GM23338 (cell line): ENCODE measurements around the gene THSD4. TPM values are rescaled to one million over a fixed set of nuclear protein-coding genes. Genes with fewer than 3 reads are reported as not detected.

Experiments
- ATAC-seq: fragments of 200-7000 bp; cut with Tn5 transposase; 3 replicates; pipeline ENCODE4 v1.9.1; 2020
- DNase-seq: peaks from one replicate; pipeline ENCODE4 v3.0.0-alpha.2; 2015; ENCODE audit warnings: low spot score
- H2AFZ ChIP-seq: fragments of 200-600 bp; sonication (generic); 2 replicates; pipeline ENCODE4 v1.8.0; 2016; ENCODE audit warnings: antibody characterized with exemption, mild to moderate bottlenecking, moderate library complexity
- H3F3A ChIP-seq: fragments of 200-600 bp; sonication (generic); replicated peaks from 2 replicates; pipeline ENCODE4 v1.8.0; 2017; ENCODE audit warnings: antibody characterized with exemption, mixed run types, low read depth
- H3K27ac ChIP-seq: fragments of 200-600 bp; sonication (generic); 2 replicates; pipeline ENCODE4 v1.6.1; 2016; ENCODE audit warnings: low read depth
- H3K27me3 ChIP-seq: fragments of 200-600 bp; sonication (generic); 2 replicates; pipeline ENCODE4 v1.8.0; 2016; ENCODE audit warnings: mild to moderate bottlenecking, mixed run types, moderate library complexity; ENCODE audit not compliant: insufficient read depth
- H3K36me3 ChIP-seq: fragments of 200-600 bp; sonication (generic); 2 replicates; pipeline ENCODE4 v1.8.0; 2016; ENCODE audit warnings: mild to moderate bottlenecking; ENCODE audit not compliant: insufficient read depth
- H3K4me1 ChIP-seq: fragments of 200-600 bp; sonication (generic); 2 replicates; pipeline ENCODE4 v1.8.0; 2016; ENCODE audit warnings: mild to moderate bottlenecking, moderate library complexity; ENCODE audit not compliant: insufficient read depth
- H3K4me2 ChIP-seq: fragments of 200-600 bp; sonication (generic); 2 replicates; pipeline ENCODE4 v1.7.1; 2017; ENCODE audit warnings: mixed run types
- H3K4me3 ChIP-seq: fragments of 200-600 bp; sonication (generic); 2 replicates; pipeline ENCODE4 v1.6.1; 2016; ENCODE audit warnings: mixed run types
- H3K79me2 ChIP-seq: fragments of 200-600 bp; sonication (generic); replicated peaks from 2 replicates; pipeline ENCODE4 v1.8.0; 2017; ENCODE audit warnings: mild to moderate bottlenecking; ENCODE audit not compliant: insufficient read depth
- H3K9me2 ChIP-seq: fragments of 200-600 bp; sonication (generic); 2 replicates; pipeline ENCODE4 v1.8.0; 2017; ENCODE audit not compliant: insufficient read depth
- H4K20me1 ChIP-seq: fragments of 200-600 bp; sonication (generic); replicated peaks from 2 replicates; pipeline ENCODE4 v1.8.0; 2017; ENCODE audit warnings: mild to moderate bottlenecking; ENCODE audit not compliant: insufficient read depth
- H3K27ac Mint-ChIP-seq: 2 replicates; pipeline ENCODE4 v1.8.0; 2020; ENCODE audit warnings: inconsistent platforms, mild to moderate bottlenecking, moderate library complexity, mixed read lengths
- H3K27me3 Mint-ChIP-seq: 3 replicates; pipeline ENCODE4 v1.8.0; 2022; ENCODE audit warnings: low read depth, mild to moderate bottlenecking, moderate library complexity, mixed read lengths, inconsistent platforms; ENCODE audit not compliant: insufficient read depth, poor library complexity
- H3K36me3 Mint-ChIP-seq: 3 replicates; pipeline ENCODE4 v1.8.0; 2021; ENCODE audit warnings: low read depth, mild to moderate bottlenecking, inconsistent platforms, moderate library complexity, mixed read lengths
- H3K4me1 Mint-ChIP-seq: 3 replicates; pipeline ENCODE4 v1.8.0; 2020; ENCODE audit warnings: mild to moderate bottlenecking, inconsistent platforms, mixed read lengths
- H3K4me3 Mint-ChIP-seq: 3 replicates; pipeline ENCODE4 v1.8.0; 2021; ENCODE audit warnings: moderate library complexity, mild to moderate bottlenecking, inconsistent platforms, mixed read lengths
- H3K9me3 Mint-ChIP-seq: 3 replicates; pipeline ENCODE4 v1.8.0; 2020; ENCODE audit warnings: moderate library complexity, mild to moderate bottlenecking, inconsistent platforms, mixed read lengths
- CREB1 ChIP-seq: fragments of 250-450 bp; sonication (Bioruptor Pico); IDR thresholded peaks from 2 replicates; pipeline ENCODE4 v1.5.0; 2020; ENCODE audit warnings: low read depth, mild to moderate bottlenecking, moderate library complexity
- EZH2 ChIP-seq: fragments of 200-600 bp; sonication (generic); IDR thresholded peaks from one replicate; pipeline ENCODE4 v1.8.0; 2017; ENCODE audit warnings: antibody characterized with exemption, mild to moderate bottlenecking, low read depth; ENCODE audit not compliant: unreplicated experiment
- EZH2phosphoT487 ChIP-seq: fragments of 200-600 bp; sonication (generic); IDR thresholded peaks from one replicate; pipeline ENCODE4 v1.8.1; 2018; ENCODE audit warnings: antibody characterized with exemption; ENCODE audit not compliant: unreplicated experiment
- POLR2AphosphoS5 ChIP-seq: IDR thresholded peaks from 2 replicates; pipeline ENCODE4 v1.6.1; 2016; ENCODE audit warnings: antibody characterized with exemption, low read depth
- REST ChIP-seq: IDR thresholded peaks from one replicate; pipeline ENCODE4 v1.6.1; 2018; ENCODE audit warnings: antibody characterized with exemption; ENCODE audit not compliant: unreplicated experiment
- STAT1 ChIP-seq: IDR thresholded peaks from one replicate; pipeline ENCODE4 v1.6.1; 2016; ENCODE audit warnings: antibody characterized with exemption; ENCODE audit not compliant: unreplicated experiment
- ZNF114 ChIP-seq: fragments of 250-450 bp; sonication (Bioruptor Pico); IDR thresholded peaks from 2 replicates; pipeline ENCODE4 v1.5.0; 2020; ENCODE audit warnings: mild to moderate bottlenecking, moderate library complexity
- ZNF331 ChIP-seq: fragments of 250-450 bp; sonication (Bioruptor Pico); IDR thresholded peaks from 2 replicates; pipeline ENCODE4 v1.5.0; 2020; ENCODE audit warnings: low read depth, mild to moderate bottlenecking, moderate library complexity
- polyA plus RNA-seq: library from polyadenylated mRNA; unstranded; fragments of >200 nt; fragmentation: Nextera tagmentation; extraction: Ambion mirVana; gene quantifications from 2 replicates; pipeline ENCODE4 v1.2.1, GENCODE V29; 2016
- total RNA-seq: library from RNA; depleted of rRNA; stranded (reverse); fragments of >200 nt; shearing (Covaris generic); gene quantifications from 2 replicates; pipeline ENCODE4 v1.2.3, GENCODE V29; 2014
- TF ChIP-seq, protein P1 (sequence below): IDR thresholded peaks from 2 replicates; pipeline ENCODE4 v1.6.1; 2016; ENCODE audit warnings: antibody characterized with exemption
- TF ChIP-seq, protein P2 (sequence below), 2 experiments: fragments of 200-600 bp in 1 of 2; sonication (generic) in 1 of 2; conservative IDR thresholded peaks; 2 replicates each; pipeline versions ENCODE4 v1.5.1 to v1.6.1; 2016 to 2017; ENCODE audit warnings: antibody characterized with exemption in 2 of 2, low read depth in 2 of 2, mild to moderate bottlenecking in 2 of 2, moderate library complexity in 1 of 2

THSD4 gene
- total and polyA plus RNA-seq, 2 experiments from 2014 or later = 2.0 to 7.4 TPM

DNA sequence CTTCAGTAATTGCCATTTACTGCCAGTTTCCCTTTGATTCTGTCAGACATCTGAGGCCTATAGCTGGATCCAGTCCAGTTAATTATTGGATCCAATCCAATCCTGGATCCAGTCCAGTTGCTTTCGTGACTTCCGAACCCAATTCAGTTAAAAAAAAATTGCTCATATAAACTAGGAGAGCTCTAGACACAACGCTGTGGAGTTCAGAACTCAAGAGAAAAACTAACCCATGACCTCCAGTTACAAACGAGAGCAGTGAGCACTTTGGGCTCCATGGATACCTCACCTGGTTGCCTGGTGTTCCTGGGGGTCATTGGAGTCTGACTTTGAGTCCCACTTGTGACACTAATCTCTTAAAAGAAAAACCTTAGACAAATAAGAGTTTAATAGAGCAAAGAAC, 269.8 kb downstream of the THSD4 start:
- Histone ChIP-seq H3K36me3 (no peaks in the 10 kb centered on the region), H3K79me2 (no peaks in the 10 kb centered on the region), H3K4me1 (peaks cover 47% of the 10 kb centered on the region), H3F3A (peaks cover 7% of the 10 kb centered on the region), H2AFZ (no peak overlapping the region), H4K20me1 (no peaks in the 10 kb centered on the region), H3K4me3 (no peak overlapping the region), H3K27ac (no peak overlapping the region), H3K4me2 (peak overlapping the region; percentile 57; the same call in 1 of the 2 replicates), H3K27me3 (no peaks in the 10 kb centered on the region), H3K9me2 (0 out of 2 replicates have a peak, but pooled peaks cover 3% of the 10 kb centered on the region)
- TF ChIP-seq ZNF114 (CRISPR knock-in tag) (no peak), CREB1 (CRISPR knock-in tag) (no peak), EZH2phosphoT487 (no peak), STAT1 (no peak), REST (no peak)
- DNase-seq (no peak), ATAC-seq (no peak)
- Mint-ChIP-seq H3K27ac (no peak overlapping the region; the same call in 1 of the 2 replicates), H3K9me3 (peaks cover 4% of the 10 kb centered on the region; the same call in 1 of the 3 replicates), H3K4me3 (peak overlapping the region; percentile 23; the same call in 2 of the 3 replicates), H3K4me1 (peaks cover 61% of the 10 kb centered on the region), H3K36me3 (peaks cover 10% of the 10 kb centered on the region; the same call in 2 of the 3 replicates), H3K27me3 (peaks cover 12% of the 10 kb centered on the region)

- Mint-ChIP-seq H3K27me3 (peaks cover 12% of the 10 kb centered on the region), H3K4me3 (no peak overlapping the region), H3K36me3 (peaks cover 10% of the 10 kb centered on the region; the same call in 2 of the 3 replicates), H3K27ac (no peak overlapping the region; the same call in 1 of the 2 replicates), H3K9me3 (peaks cover 4% of the 10 kb centered on the region; the same call in 1 of the 3 replicates), H3K4me1 (peaks cover 61% of the 10 kb centered on the region)
- H3K36me3 ChIP-seq = no peaks in the 10 kb centered on the region
- H3K27me3 ChIP-seq = no peaks in the 10 kb centered on the region
- H3K79me2 ChIP-seq = no peaks in the 10 kb centered on the region
- no peak for ATAC-seq
- H3K27ac ChIP-seq = peak overlapping the region; percentile 67
- no peak overlapping the region for H3K4me3 ChIP-seq
- peaks cover 47% of the 10 kb centered on the region for H3K4me1 ChIP-seq
- no peaks in the 10 kb centered on the region for H4K20me1 ChIP-seq
- DNase-seq = no peak
- H3F3A ChIP-seq = peaks cover 7% of the 10 kb centered on the region
- peak overlapping the region; percentile 57 for H3K4me2 ChIP-seq
- H2AFZ ChIP-seq = no peak overlapping the region
- 0 out of 2 replicates have a peak, but pooled peaks cover 3% of the 10 kb centered on the region for H3K9me2 ChIP-seq
- TF ChIP-seq ZNF331 = no peak
- TF ChIP-seq, protein P1, sequence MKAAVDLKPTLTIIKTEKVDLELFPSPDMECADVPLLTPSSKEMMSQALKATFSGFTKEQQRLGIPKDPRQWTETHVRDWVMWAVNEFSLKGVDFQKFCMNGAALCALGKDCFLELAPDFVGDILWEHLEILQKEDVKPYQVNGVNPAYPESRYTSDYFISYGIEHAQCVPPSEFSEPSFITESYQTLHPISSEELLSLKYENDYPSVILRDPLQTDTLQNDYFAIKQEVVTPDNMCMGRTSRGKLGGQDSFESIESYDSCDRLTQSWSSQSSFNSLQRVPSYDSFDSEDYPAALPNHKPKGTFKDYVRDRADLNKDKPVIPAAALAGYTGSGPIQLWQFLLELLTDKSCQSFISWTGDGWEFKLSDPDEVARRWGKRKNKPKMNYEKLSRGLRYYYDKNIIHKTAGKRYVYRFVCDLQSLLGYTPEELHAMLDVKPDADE = no peak
- no peak for TF ChIP-seq EZH2
- no peak for TF ChIP-seq EZH2phosphoT487
- TF ChIP-seq REST = no peak
- TF ChIP-seq, protein P2, sequence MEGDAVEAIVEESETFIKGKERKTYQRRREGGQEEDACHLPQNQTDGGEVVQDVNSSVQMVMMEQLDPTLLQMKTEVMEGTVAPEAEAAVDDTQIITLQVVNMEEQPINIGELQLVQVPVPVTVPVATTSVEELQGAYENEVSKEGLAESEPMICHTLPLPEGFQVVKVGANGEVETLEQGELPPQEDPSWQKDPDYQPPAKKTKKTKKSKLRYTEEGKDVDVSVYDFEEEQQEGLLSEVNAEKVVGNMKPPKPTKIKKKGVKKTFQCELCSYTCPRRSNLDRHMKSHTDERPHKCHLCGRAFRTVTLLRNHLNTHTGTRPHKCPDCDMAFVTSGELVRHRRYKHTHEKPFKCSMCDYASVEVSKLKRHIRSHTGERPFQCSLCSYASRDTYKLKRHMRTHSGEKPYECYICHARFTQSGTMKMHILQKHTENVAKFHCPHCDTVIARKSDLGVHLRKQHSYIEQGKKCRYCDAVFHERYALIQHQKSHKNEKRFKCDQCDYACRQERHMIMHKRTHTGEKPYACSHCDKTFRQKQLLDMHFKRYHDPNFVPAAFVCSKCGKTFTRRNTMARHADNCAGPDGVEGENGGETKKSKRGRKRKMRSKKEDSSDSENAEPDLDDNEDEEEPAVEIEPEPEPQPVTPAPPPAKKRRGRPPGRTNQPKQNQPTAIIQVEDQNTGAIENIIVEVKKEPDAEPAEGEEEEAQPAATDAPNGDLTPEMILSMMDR (conservative IDR thresholded peaks at IDR 0.05; ENCODE audit: low read depth in 2 of 2) = no peak
- TF ChIP-seq POLR2AphosphoS5 = no peak
These were observed 270.2 kb downstream of the THSD4 start for GRCh38 chr15:71385457-71385856.
